ENCODE results near the gene SOHLH1. TPM values are rescaled to one million over a fixed set of nuclear protein-coding genes. Genes with fewer than 3 reads are reported as not detected.

Gene SOHLH1
- total and polyA plus RNA-seq, 2 of the 13 experiments (the other 11 are each of a cell fraction or from before 2014, with no cell fraction given): 0.15 TPM

- Histone ChIP-seq H4K20me1 (ENCODE audit: insufficient read depth, low read length) (0 out of 2 replicates have a peak, but pooled peaks cover 5% of the 10 kb centered on the region), H3K27me3 (ENCODE audit: control insufficient read depth in 1 of 2, insufficient read depth in 2 of 2, low read length in 2 of 2) (peaks cover 15 to 69% of the 10 kb centered on the region in 2 experiments; a peak in 4 of 5 replicates), H3K9ac (ENCODE audit: insufficient read depth, low read depth, low read length) (no peak overlapping the region), H3K79me2 (ENCODE audit: insufficient read depth, low read length) (no peaks in the 10 kb centered on the region), H3K9me3 (ENCODE audit: low read length) (no peaks in the 10 kb centered on the region), H3K27ac (ENCODE audit: extremely low read length, insufficient read depth, low read length) (no peak overlapping the region), H2AFZ (ENCODE audit: low read length) (no peak overlapping the region), H3K36me3 (replicated peaks in 1 of 2; ENCODE audit: control insufficient read depth in 1 of 2, insufficient read depth in 2 of 2, low read length in 2 of 2) (no peaks in the 10 kb centered on the region), H3K4me3 (replicated peaks in 1 of 3; ENCODE audit: insufficient read depth in 1 of 3, low read depth in 2 of 3, low read length in 3 of 3) (no peak overlapping the region), H3K4me2 (ENCODE audit: low read depth, low read length) (no peak overlapping the region), H3K4me1 (ENCODE audit: insufficient read depth, low read length) (no peaks in the 10 kb centered on the region)
- ChIA-PET POLR2A (no interaction called here), CTCF (ENCODE audit: low intra/inter-chr PET ratio, low total read pairs) (no interaction called here)
- 6% methylated on average over 9 of the region's 23 CpGs for WGBS (ENCODE audit: low lambda C conversion rate)
- TF ChIP-seq TBP (CRISPR knock-in tag; IDR thresholded peaks at IDR 0.05) (no peak), ZNF460 (CRISPR knock-in tag; IDR thresholded peaks at IDR 0.05; ENCODE audit: borderline replicate concordance) (no peak), ZNF597 (CRISPR knock-in tag; IDR thresholded peaks at IDR 0.05) (no peak), ZNF18 (CRISPR knock-in tag; IDR thresholded peaks at IDR 0.05; ENCODE audit: insufficient replicate concordance) (no peak), SOX13 (IDR thresholded peaks at IDR 0.05) (no peak), SOX13 (CRISPR knock-in tag; conservative IDR thresholded peaks at IDR 0.05 in 1 of 2, IDR thresholded peaks at IDR 0.05 in 1 of 2) (no peak), FOXM1 (CRISPR knock-in tag; IDR thresholded peaks at IDR 0.05) (no peak), HBP1 (CRISPR knock-in tag; IDR thresholded peaks at IDR 0.05; ENCODE audit: low read depth) (no peak), TERF1 (CRISPR knock-in tag; IDR thresholded peaks at IDR 0.05) (no peak), FLYWCH1 (CRISPR knock-in tag; IDR thresholded peaks at IDR 0.05) (no peak), POLR2AphosphoS5 (IDR thresholded peaks at IDR 0.05; ENCODE audit: low read depth, low read length) (no peak), NFIB (CRISPR knock-in tag; IDR thresholded peaks at IDR 0.05; ENCODE audit: borderline replicate concordance) (no peak), SMARCE1 (IDR thresholded peaks at IDR 0.05; ENCODE audit: borderline replicate concordance) (no peak), MIXL1 (CRISPR knock-in tag; IDR thresholded peaks at IDR 0.05) (no peak), MAF1 (CRISPR knock-in tag; IDR thresholded peaks at IDR 0.05; ENCODE audit: borderline replicate concordance) (no peak), RFX5 (IDR thresholded peaks at IDR 0.05; ENCODE audit: low read depth, low read length) (no peak)
- no peak for FAIRE-seq
- in situ Hi-C loops (cut with HindIII; ENCODE audit: extremely low pct_ligation_motif_present, low pct_unique_long_range_greater_than_20kb): no loop called here
- no TSS peak for BruUV-seq (replicated peaks)
- intact Hi-C loops (cut with micrococcal nuclease; ENCODE audit: unreplicated experiment): no loop called here
- ATAC-seq: no peak
- DNase-seq (ENCODE audit: low spot score): no peak
Observed at GRCh38 chr9:135736979-135737839, 37.9 kb upstream of the SOHLH1 start.

All from HepG2 (cell line).